ENCODE data around the gene CACNA1C.

CACNA1C gene

DNA sequence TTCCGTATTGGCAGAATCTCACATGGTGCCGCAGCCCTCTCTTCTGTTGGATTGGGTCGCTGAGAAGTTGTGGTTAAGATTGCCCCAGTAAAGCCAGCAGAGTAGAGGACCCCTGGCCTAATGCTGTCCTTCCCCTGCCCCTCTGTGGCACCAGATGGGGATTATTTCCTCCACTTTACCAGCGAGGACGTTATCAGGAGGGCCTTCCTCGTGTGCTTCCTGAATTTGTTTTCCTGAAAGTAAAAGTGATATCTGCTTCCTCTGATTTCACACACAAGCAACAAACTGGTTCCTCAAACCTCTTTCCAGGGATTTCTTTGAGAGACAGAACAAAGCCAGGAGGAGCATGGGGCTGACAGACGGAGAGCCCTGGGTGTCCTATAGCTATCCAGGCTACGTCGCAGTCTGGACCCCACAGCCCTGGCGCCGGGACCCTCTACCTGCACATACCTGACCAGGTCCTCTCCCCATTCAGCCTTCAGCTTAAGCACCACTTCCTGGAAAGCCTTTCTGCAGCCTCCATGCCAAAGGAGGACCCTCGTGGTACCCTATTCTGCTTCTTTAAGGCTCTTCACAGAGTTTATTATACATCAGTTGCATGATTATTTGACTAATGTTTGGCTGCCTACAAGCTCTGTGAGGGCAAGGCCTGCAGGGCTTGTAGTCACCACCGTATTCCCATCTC lies 427.2 kb downstream of the CACNA1C start:
- Histone ChIP-seq H3K27ac (ENCODE audit: low read depth, low read length) (no peak overlapping the region), H3K9ac (ENCODE audit: low read length) (no peak overlapping the region), H3K27me3 (ENCODE audit: control insufficient read depth, insufficient read depth, low read length) (peaks cover 3% of the 10 kb centered on the region), H3K4me3 (ENCODE audit: low read length) (no peak overlapping the region), H3K4me1 (ENCODE audit: control insufficient read depth, insufficient read depth, low read length) (peaks cover 2% of the 10 kb centered on the region), H3K36me3 (ENCODE audit: control insufficient read depth, insufficient read depth, low read length) (no peaks in the 10 kb centered on the region)

DNA sequence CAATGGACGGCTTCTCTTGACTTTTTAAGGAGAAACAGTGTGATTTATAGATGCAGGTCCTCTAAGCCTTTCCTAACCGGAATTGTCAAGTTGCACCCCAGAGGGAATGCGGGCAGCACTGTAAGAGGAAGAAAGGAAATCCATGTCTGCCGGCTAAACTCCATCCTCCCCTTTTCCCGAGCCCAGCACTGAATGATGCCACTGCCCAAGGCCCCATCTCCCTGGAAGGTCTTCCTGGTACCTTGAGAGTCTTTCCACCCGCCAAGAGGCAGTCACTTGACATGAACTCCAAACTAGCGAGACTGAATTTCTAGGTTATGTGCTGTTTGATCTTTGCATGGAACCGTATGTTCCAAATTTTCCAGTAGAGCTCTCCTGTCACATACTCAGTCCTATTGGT lies 428.6 kb downstream of the CACNA1C start:
- Histone ChIP-seq H3K27me3 (ENCODE audit: control insufficient read depth, insufficient read depth, low read length) (peaks cover 3% of the 10 kb centered on the region), H3K4me1 (ENCODE audit: control insufficient read depth, insufficient read depth, low read length) (peaks cover 5% of the 10 kb centered on the region), H3K27ac (ENCODE audit: low read depth, low read length) (no peak overlapping the region), H3K36me3 (ENCODE audit: control insufficient read depth, insufficient read depth, low read length) (no peaks in the 10 kb centered on the region), H3K4me3 (ENCODE audit: low read length) (no peak overlapping the region), H3K9ac (ENCODE audit: low read length) (no peak overlapping the region)

DNA sequence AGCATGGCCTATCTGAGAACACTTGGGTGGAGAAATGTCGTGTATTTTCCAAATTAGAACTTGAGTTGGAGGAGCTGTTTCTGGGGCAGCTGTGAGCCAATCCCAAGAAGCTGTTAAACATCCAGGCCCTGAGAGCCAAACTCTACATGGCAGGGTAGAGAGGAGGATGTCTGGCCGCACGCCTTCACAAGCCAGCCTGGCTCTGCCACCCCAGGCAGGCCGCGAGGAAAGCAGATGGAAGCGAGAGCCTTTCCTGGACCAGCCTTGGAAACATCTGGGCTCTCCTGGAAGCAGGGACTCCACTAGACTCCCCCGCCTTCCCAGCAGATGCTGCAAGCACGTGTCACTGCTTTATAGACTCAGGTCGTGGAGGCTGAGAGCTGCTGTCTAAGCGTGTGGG lies 429.2 kb downstream of the CACNA1C start:
- peaks cover 3% of the 10 kb centered on the region for H3K27me3 ChIP-seq (ENCODE audit: control insufficient read depth, insufficient read depth, low read length)
- H3K4me1 ChIP-seq (ENCODE audit: control insufficient read depth, insufficient read depth, low read length), result peaks cover 10% of the 10 kb centered on the region
- no peaks in the 10 kb centered on the region for H3K36me3 ChIP-seq (ENCODE audit: control insufficient read depth, insufficient read depth, low read length)
- H3K9ac ChIP-seq (ENCODE audit: low read length), result no peak overlapping the region
- H3K27ac ChIP-seq (ENCODE audit: low read depth, low read length), result no peak overlapping the region
- no peak overlapping the region for H3K4me3 ChIP-seq (ENCODE audit: low read length)

DNA sequence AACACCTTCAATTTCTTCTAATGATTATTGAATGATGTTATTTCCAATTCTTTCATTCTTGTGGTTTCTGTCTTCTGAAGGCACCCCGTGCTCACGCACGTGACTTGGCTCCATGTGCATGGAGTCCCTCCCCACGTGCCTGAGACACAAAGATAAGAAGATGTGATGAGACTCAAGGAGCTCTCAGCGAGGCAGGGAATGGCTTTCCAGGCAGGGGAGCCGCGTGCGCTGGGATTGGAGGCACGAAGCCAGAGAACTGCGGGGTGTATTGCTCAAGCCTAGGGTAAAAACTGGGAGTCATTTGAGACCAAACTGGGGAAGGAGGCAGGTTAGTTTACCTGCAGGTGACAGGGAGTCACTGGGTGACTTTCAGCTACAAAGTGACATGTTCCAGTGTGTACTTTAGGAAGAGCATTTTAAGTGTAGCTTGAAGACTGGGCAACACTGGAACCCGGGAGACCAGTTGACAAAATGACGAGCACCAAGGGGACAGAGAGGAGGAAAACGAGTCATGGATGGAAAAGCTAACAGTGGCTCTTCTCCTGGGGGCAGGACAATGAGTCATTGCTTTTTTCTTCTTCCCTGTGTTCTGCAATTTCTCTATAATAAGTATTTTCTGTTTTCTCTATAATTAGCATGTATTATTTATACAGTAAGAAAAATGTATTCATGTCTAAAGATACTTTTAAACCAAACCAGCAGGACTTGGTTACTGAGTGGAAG lies 430.3 kb downstream of the CACNA1C start:
- Histone ChIP-seq H3K27me3 (ENCODE audit: control insufficient read depth, insufficient read depth, low read length) (peaks cover 3% of the 10 kb centered on the region), H3K27ac (ENCODE audit: low read depth, low read length) (no peak overlapping the region), H3K4me1 (ENCODE audit: control insufficient read depth, insufficient read depth, low read length) (peaks cover 14% of the 10 kb centered on the region), H3K4me3 (ENCODE audit: low read length) (no peak overlapping the region), H3K36me3 (ENCODE audit: control insufficient read depth, insufficient read depth, low read length) (no peaks in the 10 kb centered on the region), H3K9ac (ENCODE audit: low read length) (no peak overlapping the region)

DNA sequence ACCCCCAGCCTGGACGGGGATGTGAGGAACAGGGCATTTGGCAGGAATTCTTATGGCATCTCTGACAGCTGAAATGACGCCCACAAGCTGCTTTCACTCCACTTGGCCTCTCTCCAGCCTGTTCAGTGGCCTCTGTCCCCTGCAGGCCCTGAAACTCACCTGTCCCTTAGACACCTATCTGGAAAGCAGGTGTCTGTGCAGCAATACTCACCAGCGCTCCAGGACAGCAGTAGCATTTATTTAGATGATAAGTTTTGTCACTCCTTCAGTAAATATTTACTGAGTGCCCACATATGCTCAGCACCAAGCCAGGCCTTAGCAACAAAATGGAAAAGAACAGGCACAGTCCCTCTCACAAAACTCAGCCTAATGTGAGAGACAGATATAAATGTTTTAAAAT lies 430.9 kb downstream of the CACNA1C start:
- Histone ChIP-seq H3K27me3 (ENCODE audit: control insufficient read depth, insufficient read depth, low read length) (peaks cover 3% of the 10 kb centered on the region), H3K4me3 (ENCODE audit: low read length) (no peak overlapping the region), H3K27ac (ENCODE audit: low read depth, low read length) (peak overlapping the region; percentile 17), H3K36me3 (ENCODE audit: control insufficient read depth, insufficient read depth, low read length) (no peaks in the 10 kb centered on the region), H3K4me1 (ENCODE audit: control insufficient read depth, insufficient read depth, low read length) (peaks cover 14% of the 10 kb centered on the region), H3K9ac (ENCODE audit: low read length) (no peak overlapping the region)

DNA sequence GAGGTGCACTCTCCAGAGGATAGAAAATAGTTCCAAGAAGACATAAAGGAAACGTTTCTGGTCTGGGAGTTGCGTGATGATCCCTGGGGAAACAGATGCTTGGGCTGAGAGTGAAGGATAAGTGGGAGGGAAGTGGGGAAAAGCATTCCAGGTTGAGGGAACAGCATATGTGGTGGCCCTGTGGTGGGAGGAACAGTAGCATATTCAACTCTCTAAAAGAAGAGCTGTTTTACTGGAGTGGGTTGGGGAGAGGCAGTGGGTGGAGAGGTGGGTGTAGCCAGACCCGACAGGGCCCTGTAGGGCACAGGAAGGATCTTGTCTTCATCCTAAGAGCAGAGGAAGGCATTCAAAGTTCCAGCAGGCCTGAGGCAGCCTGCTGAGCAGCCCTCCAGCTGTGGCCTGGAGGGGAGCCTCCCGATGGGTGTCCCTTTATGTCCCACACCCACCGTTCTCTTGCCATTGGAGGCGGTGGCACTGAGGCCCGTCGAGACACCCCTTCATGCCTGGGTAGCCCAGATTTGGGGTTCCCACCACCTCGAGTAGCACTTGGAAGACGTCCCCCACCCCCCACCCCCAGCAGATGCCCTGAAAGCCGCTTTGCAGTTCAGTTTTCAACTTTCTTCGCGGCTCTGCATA lies 431.5 kb downstream of the CACNA1C start:
- no peak overlapping the region for H3K4me3 ChIP-seq (ENCODE audit: low read length)
- no peak overlapping the region for H3K27ac ChIP-seq (ENCODE audit: low read depth, low read length)
- H3K9ac ChIP-seq (ENCODE audit: low read length), result no peak overlapping the region
- peaks cover 14% of the 10 kb centered on the region for H3K4me1 ChIP-seq (ENCODE audit: control insufficient read depth, insufficient read depth, low read length)
- H3K36me3 ChIP-seq (ENCODE audit: control insufficient read depth, insufficient read depth, low read length), result no peaks in the 10 kb centered on the region
- H3K27me3 ChIP-seq (ENCODE audit: control insufficient read depth, insufficient read depth, low read length), result peaks cover 3% of the 10 kb centered on the region

DNA sequence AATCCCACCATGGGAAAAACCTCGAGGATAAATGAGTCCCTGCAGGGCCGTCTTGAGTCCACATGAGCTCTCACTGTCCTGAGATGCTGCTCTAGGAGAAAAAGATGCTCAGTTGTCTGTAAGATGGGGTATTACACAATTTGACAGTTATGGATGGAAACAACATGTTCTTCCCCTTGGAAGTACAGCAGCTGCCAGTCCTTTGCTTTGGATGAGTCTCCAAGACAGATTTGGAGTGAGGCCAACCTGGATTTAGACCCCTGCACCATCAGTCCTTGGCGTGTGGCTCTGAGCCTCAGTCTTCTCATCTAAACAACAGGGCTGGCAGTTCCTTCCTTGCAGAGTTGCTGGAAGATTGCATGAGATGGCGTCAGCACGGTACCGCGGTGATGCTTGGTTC lies 432.9 kb downstream of the CACNA1C start:
- peaks cover 20% of the 10 kb centered on the region for H3K4me1 ChIP-seq (ENCODE audit: control insufficient read depth, insufficient read depth, low read length)
- no peak overlapping the region for H3K27ac ChIP-seq (ENCODE audit: low read depth, low read length)
- peaks cover 3% of the 10 kb centered on the region for H3K27me3 ChIP-seq (ENCODE audit: control insufficient read depth, insufficient read depth, low read length)
- H3K4me3 ChIP-seq (ENCODE audit: low read length), result no peak overlapping the region
- no peaks in the 10 kb centered on the region for H3K36me3 ChIP-seq (ENCODE audit: control insufficient read depth, insufficient read depth, low read length)
- H3K9ac ChIP-seq (ENCODE audit: low read length), result no peak overlapping the region

DNA sequence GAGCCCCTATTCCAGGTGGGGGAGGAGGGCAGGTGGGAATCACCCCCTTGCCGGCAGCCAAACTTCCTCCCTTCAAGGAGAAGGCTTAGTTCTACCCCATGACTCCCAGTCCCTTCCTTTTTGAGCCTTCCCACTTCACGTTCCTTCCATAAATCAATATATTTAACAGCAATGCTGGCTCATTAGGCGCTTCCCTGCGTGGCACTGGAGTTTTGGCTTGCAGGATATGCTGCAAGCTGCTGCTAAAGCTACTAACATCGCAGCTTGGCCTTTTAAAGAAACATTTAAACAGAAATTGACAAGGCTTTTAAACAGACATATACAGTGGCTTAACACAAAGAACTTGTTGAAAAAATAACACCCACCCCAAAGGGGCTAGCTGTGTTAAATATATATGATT lies 434.0 kb downstream of the CACNA1C start:
- H3K27ac ChIP-seq (ENCODE audit: low read depth, low read length), result peak overlapping the region; percentile 66
- H3K9ac ChIP-seq (ENCODE audit: low read length), result no peak overlapping the region
- peaks cover 25% of the 10 kb centered on the region for H3K4me1 ChIP-seq (ENCODE audit: control insufficient read depth, insufficient read depth, low read length)
- H3K27me3 ChIP-seq (ENCODE audit: control insufficient read depth, insufficient read depth, low read length), result peaks cover 3% of the 10 kb centered on the region
- no peak overlapping the region for H3K4me3 ChIP-seq (ENCODE audit: low read length)
- H3K36me3 ChIP-seq (ENCODE audit: control insufficient read depth, insufficient read depth, low read length), result no peaks in the 10 kb centered on the region

DNA sequence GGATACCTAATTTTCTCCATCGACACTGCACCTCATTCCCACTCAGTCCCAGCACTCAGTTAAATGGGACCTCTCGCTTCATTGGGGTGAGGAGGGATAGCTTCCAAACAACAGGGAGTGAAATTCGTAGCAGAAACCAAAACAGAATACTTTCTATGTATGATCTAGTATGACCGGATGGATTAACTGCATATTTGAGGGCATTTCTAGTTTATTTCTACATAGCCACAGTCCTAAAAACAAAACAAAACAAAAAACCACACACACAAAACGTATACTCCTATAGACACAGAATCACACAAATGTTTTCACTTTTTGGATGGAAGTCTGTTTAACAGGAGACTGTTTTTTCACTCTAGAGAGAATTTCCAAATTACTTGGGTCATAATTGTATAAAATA lies 434.5 kb downstream of the CACNA1C start:
- peaks cover 3% of the 10 kb centered on the region for H3K27me3 ChIP-seq (ENCODE audit: control insufficient read depth, insufficient read depth, low read length)
- no peaks in the 10 kb centered on the region for H3K36me3 ChIP-seq (ENCODE audit: control insufficient read depth, insufficient read depth, low read length)
- H3K4me3 ChIP-seq (ENCODE audit: low read length), result peak overlapping the region; percentile 13
- no peak overlapping the region for H3K9ac ChIP-seq (ENCODE audit: low read length)
- peaks cover 25% of the 10 kb centered on the region for H3K4me1 ChIP-seq (ENCODE audit: control insufficient read depth, insufficient read depth, low read length)
- peak overlapping the region; percentile 44 for H3K27ac ChIP-seq (ENCODE audit: low read depth, low read length)

DNA sequence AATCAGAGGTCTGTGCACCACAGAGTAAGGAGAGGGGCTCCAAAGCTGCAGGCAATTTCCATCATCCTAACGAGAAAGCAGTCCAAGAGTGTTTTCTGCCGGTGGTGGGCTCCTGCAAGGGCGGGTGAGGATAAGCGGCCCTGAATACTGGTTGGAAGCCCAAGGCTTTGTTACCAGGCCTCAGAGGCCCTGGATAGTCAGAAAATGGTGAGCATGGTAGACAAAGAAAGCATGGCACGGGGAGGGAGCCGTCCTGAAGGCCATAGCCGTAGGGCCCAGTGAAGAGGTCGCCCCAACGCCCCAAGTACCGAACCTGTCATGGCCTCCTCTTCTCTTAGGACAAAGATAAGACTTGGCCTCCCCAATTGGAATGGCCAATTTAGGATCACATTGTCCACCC lies 435.3 kb downstream of the CACNA1C start:
- peaks cover 25% of the 10 kb centered on the region for H3K4me1 ChIP-seq (ENCODE audit: control insufficient read depth, insufficient read depth, low read length)
- no peak overlapping the region for H3K9ac ChIP-seq (ENCODE audit: low read length)
- H3K36me3 ChIP-seq (ENCODE audit: control insufficient read depth, insufficient read depth, low read length), result no peaks in the 10 kb centered on the region
- H3K27me3 ChIP-seq (ENCODE audit: control insufficient read depth, insufficient read depth, low read length), result peaks cover 3% of the 10 kb centered on the region
- no peak overlapping the region for H3K4me3 ChIP-seq (ENCODE audit: low read length)
- no peak overlapping the region for H3K27ac ChIP-seq (ENCODE audit: low read depth, low read length)

DNA sequence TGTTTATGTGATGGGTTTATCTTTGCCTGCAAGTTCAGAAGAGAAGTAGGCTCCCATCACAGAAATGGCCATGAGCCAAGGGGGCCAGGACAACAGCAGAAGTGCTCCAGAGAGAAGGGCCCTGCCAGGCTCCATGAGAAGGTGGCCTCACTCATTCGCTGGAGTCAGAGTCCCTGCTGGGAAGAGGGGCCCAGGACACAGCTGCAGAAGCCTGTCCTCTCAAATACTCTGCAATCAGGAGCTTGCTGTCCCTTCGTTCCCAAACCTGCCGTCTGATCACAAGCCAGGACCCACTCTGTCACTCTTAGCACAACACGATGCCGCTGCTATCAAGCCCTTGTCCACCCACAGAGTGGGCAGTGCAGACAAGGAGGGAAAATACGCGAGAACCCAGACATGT lies 435.8 kb downstream of the CACNA1C start:
- peaks cover 24% of the 10 kb centered on the region for H3K4me1 ChIP-seq (ENCODE audit: control insufficient read depth, insufficient read depth, low read length)
- H3K27ac ChIP-seq (ENCODE audit: low read depth, low read length), result no peak overlapping the region
- H3K36me3 ChIP-seq (ENCODE audit: control insufficient read depth, insufficient read depth, low read length), result no peaks in the 10 kb centered on the region
- H3K4me3 ChIP-seq (ENCODE audit: low read length), result no peak overlapping the region
- H3K9ac ChIP-seq (ENCODE audit: low read length), result no peak overlapping the region
- peaks cover 3% of the 10 kb centered on the region for H3K27me3 ChIP-seq (ENCODE audit: control insufficient read depth, insufficient read depth, low read length)

DNA sequence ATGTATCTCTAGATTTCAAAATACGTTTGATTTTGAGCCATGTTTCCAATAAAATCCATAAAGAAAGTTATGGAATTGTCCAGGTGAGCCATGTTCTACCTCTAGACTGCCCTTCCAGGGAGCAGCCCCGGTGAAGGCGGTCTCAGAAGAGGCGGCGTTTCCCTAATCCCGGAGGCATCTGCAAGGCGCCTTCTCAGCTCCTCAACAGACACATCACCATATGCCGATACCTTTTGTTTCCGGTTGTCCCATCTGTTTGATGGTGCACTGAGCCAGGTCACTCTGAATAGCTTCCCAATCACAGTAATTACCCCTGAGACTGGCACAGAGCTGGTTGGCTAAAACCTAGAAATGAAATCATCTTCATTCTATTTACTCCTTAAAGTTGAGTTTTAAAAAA lies 436.5 kb downstream of the CACNA1C start:
- H3K4me3 ChIP-seq (ENCODE audit: low read length), result no peak overlapping the region
- H3K4me1 ChIP-seq (ENCODE audit: control insufficient read depth, insufficient read depth, low read length), result peaks cover 23% of the 10 kb centered on the region
- H3K36me3 ChIP-seq (ENCODE audit: control insufficient read depth, insufficient read depth, low read length), result no peaks in the 10 kb centered on the region
- no peak overlapping the region for H3K27ac ChIP-seq (ENCODE audit: low read depth, low read length)
- no peak overlapping the region for H3K9ac ChIP-seq (ENCODE audit: low read length)
- H3K27me3 ChIP-seq (ENCODE audit: control insufficient read depth, insufficient read depth, low read length), result no peaks in the 10 kb centered on the region
